ENCODE measurements around the gene CCL19. TPM values are rescaled to one million over a fixed set of nuclear protein-coding genes. Genes with fewer than 3 reads are reported as not detected.

CCL19 gene
- total RNA-seq, 2 experiments from 2014 or later, result not detected

- CTCF ChIA-PET, result interaction anchor here (1.1 to 6.5 kb wide), 4 partner anchors 13 to 57 kb away, joined by 4 to 47 read pairs (median 8); partner anchors contain the start of gene GALT
- Mint-ChIP-seq H3K36me3 (ENCODE audit: low read depth) (peaks cover 5% of the 10 kb centered on the region), H3K27ac (no peak overlapping the region), H3K4me3 (no peak overlapping the region), H3K27me3 (no peaks in the 10 kb centered on the region), H3K9me3 (no peaks in the 10 kb centered on the region), H3K4me1 (ENCODE audit: low read depth) (peaks cover 21% of the 10 kb centered on the region)
- POLR2A ChIA-PET, result interaction anchor here (2.1 to 5.7 kb wide), 2 partner anchors 9 to 12 kb away, joined by 8 to 34 read pairs; partner anchors contain the start of genes GALT and IL11RA
- DNase-seq (peak; percentile 26), ATAC-seq (no peak)
- no peak for TF ChIP-seq CTCF (IDR thresholded peaks at IDR 0.05)
- intact Hi-C loops (cut with micrococcal nuclease), result no loop called here
Observed at GRCh38 chr9:34659592-34660253, 31.4 kb downstream of the CCL19 start.

DNA sequence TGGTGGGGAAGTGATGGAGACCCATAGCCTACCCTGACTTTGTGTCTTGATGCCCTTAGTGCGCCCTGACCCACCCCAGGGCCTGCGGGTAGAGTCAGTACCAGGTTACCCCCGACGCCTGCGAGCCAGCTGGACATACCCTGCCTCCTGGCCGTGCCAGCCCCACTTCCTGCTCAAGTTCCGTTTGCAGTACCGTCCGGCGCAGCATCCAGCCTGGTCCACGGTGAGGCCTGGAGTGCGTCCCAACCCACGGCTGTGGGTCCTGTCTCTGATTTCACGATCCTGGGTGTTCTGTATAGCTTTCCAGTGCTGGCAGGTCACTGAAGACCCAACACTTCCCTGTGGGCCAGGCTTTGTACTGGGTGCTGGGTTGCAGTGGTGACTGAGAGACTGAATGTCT lies 32.6 kb downstream of the CCL19 start:
- Mint-ChIP-seq H3K27me3 (no peaks in the 10 kb centered on the region), H3K4me3 (no peak overlapping the region), H3K9me3 (no peaks in the 10 kb centered on the region), H3K27ac (no peak overlapping the region), H3K4me1 (ENCODE audit: low read depth) (peaks cover 9% of the 10 kb centered on the region), H3K36me3 (ENCODE audit: low read depth) (peaks cover 5% of the 10 kb centered on the region)
- ChIA-PET POLR2A (interaction anchor here (0.7 to 5.7 kb wide), 3 partner anchors 11 to 36 kb away, joined by 3 to 34 read pairs (median 5); partner anchors contain the start of genes GALT and SIGMAR1), CTCF (interaction anchor here (1.7 kb wide), 1 partner anchor 12 kb away, joined by 6 read pairs; the partner anchor contains the start of gene GALT)
- DNase-seq, result no peak
- no peak for TF ChIP-seq CTCF (IDR thresholded peaks at IDR 0.05)
- intact Hi-C loops (cut with micrococcal nuclease), result no loop called here
- no peak for ATAC-seq

DNA sequence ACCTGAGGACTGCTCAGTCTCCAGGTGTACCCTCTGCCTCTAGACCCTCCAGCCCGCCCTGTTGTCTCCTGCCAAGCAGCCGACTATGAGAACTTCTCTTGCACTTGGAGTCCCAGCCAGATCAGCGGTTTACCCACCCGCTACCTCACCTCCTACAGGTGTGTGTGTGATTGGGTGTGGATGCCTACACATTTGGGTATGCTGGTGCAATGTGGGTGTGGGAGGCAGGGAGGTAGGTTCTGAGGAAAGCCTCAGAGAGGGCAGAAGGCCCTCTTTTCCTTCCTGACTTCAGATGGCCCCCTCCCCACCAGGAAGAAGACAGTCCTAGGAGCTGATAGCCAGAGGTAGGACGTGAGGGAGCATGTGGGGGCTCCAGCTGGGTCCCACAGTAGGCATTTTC lies 34.1 kb downstream of the CCL19 start:
- Mint-ChIP-seq H3K4me1 (ENCODE audit: low read depth) (peaks cover 12% of the 10 kb centered on the region), H3K27me3 (no peaks in the 10 kb centered on the region), H3K27ac (no peak overlapping the region), H3K4me3 (no peak overlapping the region), H3K9me3 (no peaks in the 10 kb centered on the region), H3K36me3 (ENCODE audit: low read depth) (peaks cover 8% of the 10 kb centered on the region)
- no peak for DNase-seq
- POLR2A ChIA-PET, result interaction anchor here (0.6 to 5.7 kb wide), 3 partner anchors 10 to 913 kb away, joined by 5 to 34 read pairs (median 5); partner anchors contain the start of genes GALT and SIGMAR1
- CTCF ChIA-PET, result interaction anchor here (0.7 to 1.7 kb wide), 3 partner anchors 8 to 22 kb away, joined by 3 to 6 read pairs (median 4); partner anchors contain the start of gene GALT
- ATAC-seq, result no peak
- no peak for TF ChIP-seq CTCF (IDR thresholded peaks at IDR 0.05)
- intact Hi-C loops (cut with micrococcal nuclease), result no loop called here

GRCh38 chr9:34655394-34655793 lies 35.7 kb downstream of the CCL19 start:
- intact Hi-C loops (cut with micrococcal nuclease), result no loop called here
- Mint-ChIP-seq H3K27ac (no peak overlapping the region), H3K27me3 (no peaks in the 10 kb centered on the region), H3K4me3 (no peak overlapping the region), H3K9me3 (no peaks in the 10 kb centered on the region), H3K36me3 (ENCODE audit: low read depth) (peaks cover 8% of the 10 kb centered on the region), H3K4me1 (ENCODE audit: low read depth) (peaks cover 14% of the 10 kb centered on the region)
- ATAC-seq (no peak), DNase-seq (no peak)
- TF ChIP-seq CTCF (IDR thresholded peaks at IDR 0.05), result no peak
- ChIA-PET POLR2A (interaction anchor here (1.0 to 1.5 kb wide), 2 partner anchors 8 to 10 kb away, joined by 3 to 4 read pairs; no protein-coding TSS in a partner anchor), CTCF (interaction anchor here (1.4 kb wide), 1 partner anchor 9 kb away, joined by 3 read pairs; no protein-coding TSS in a partner anchor)

All from activated CD8-positive, alpha-beta T cell treated with anti-CD3 and anti-CD28 coated beads for 36 hours (primary cell).